ENCODE results near the gene NEDD4L.

GRCh38 chr18:58348951-58349350, 304.9 kb downstream of the NEDD4L start:
- no peak for TF ChIP-seq EZH2phosphoT487 (IDR thresholded peaks at IDR 0.05; ENCODE audit: borderline replicate concordance, low read depth)
- TF ChIP-seq GABPA (IDR thresholded peaks at IDR 0.05; ENCODE audit: low read depth): no peak
- no peak for TF ChIP-seq CTCF (IDR thresholded peaks at IDR 0.05)
- no peak for TF ChIP-seq FOSL2 (IDR thresholded peaks at IDR 0.05; ENCODE audit: borderline replicate concordance, low read depth)
- no peak for TF ChIP-seq TAF1 (IDR thresholded peaks at IDR 0.05; ENCODE audit: borderline replicate concordance, low read depth, low read length)
- TF ChIP-seq SMC3 (IDR thresholded peaks at IDR 0.05; ENCODE audit: low read depth, low read length): no peak
- TF ChIP-seq ELF1 (IDR thresholded peaks at IDR 0.05): no peak
- TF ChIP-seq MAX (IDR thresholded peaks at IDR 0.05; ENCODE audit: low read depth): no peak
- TF ChIP-seq POLR2AphosphoS5 (IDR thresholded peaks at IDR 0.05; ENCODE audit: low read depth, low read length): no peak
- TF ChIP-seq EP300 (IDR thresholded peaks at IDR 0.05; ENCODE audit: borderline replicate concordance in 1 of 2, low read depth in 1 of 2, low read length in 1 of 2): no peak
- TF ChIP-seq RXRA (IDR thresholded peaks at IDR 0.05; ENCODE audit: borderline replicate concordance, low read depth): no peak
- TF ChIP-seq MXI1 (IDR thresholded peaks at IDR 0.05; ENCODE audit: low read depth, low read length): no peak
- no peak for TF ChIP-seq RCOR1 (IDR thresholded peaks at IDR 0.05; ENCODE audit: low read length)
- TF ChIP-seq NFIC (IDR thresholded peaks at IDR 0.05; ENCODE audit: borderline replicate concordance): no peak

Measured in SK-N-SH (cell line).